Measurements from ENCODE around the gene CHP2.
"Not testable (repeated sequence)": the region's sequence is repeated elsewhere in the genome, so short reads cannot be mapped to it uniquely, and the experiment has no call there.

The CHP2 gene
- 0.13 to 0.15 reads per million in 2 donors for total RNA-seq

DNA sequence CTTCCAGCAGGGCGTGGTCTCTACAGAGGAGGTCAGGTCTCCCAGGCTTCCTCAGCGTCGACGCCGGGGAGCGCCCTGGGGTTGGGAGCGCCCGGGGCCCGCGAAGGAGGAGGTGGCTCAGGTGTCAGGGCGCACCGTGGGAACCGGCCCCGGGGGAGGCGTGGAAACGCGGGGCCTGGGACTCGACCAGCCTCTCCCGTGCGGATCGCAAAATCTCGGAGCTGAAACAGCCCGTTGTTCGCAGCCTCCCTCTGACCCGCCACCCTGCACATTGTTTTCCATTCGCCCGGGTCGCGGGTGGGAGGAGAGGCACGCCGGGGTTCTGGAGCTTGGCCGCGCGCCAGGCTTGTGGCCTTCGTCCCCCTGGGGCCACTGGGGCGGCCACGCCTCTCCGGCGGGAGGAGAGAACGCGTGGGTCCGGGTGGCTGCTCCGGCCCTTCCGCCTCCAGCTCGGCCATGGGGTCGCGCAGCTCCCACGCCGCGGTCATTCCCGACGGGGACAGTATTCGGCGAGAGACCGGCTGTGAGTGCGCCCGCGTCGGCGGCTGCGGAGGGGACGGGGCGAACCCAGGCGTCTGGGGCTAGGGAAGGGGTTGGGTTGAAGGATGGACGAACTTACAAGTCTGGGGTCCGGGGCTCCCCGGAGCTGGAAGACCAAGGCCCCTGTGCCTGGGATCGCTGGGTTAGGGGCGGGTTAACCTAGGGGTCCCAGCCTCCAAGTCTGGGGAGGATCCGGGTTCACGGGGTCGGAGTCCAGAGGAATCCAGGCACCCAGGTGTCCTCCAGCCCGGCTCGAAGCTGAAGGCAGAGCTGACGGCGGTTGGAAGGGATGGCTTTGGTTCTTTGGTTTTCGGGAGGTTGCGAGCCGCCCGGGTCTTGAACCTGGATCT, at the start of gene CHP2:
CHP2 (plus strand) TSS at position 433 of the 890 bp plus-strand sequence; CDS start at position 457, 24 bp downstream.
- no peak for DNase-seq

DNA sequence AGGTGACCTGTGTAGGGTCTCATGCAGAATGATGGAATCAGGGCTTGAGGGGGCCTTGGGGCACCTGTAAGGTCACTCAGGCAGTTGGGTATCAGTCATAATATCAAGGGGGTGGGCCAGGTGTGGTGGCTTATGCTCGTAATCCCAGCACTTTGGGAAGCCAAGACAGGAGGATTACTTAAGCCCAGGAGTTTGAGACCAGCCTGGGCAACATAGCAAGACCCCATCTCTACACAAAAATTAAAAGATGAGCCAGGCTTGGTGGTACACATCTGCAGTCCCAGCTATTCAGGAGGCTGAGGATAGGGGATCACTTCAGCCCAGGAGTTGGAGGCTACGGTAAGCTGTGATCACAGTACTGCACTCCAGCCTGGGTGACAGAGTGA, 49.3 kb upstream of the CHP2 start:
- DNase-seq = no peak

DNA sequence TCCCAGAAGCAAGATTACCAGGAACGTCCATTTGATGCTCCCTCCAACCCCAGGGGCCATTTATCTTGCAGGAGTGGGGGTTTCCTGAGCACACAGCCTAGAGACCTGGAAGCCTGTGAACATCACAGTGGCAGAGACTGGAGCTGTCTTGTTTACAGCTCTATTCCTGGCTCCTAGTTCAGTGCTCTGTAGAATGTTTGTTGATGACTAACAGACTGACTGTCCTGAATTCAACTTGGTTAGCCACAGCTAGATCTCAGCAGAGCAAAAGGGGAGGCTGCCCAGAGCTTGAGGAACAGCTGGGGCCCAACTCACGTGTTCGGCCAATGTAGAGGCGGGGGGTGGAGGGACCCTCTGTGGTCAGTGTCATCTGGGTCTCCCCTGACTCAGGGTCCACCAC, 48.4 kb upstream of the CHP2 start:
- DNase-seq = no peak

DNA sequence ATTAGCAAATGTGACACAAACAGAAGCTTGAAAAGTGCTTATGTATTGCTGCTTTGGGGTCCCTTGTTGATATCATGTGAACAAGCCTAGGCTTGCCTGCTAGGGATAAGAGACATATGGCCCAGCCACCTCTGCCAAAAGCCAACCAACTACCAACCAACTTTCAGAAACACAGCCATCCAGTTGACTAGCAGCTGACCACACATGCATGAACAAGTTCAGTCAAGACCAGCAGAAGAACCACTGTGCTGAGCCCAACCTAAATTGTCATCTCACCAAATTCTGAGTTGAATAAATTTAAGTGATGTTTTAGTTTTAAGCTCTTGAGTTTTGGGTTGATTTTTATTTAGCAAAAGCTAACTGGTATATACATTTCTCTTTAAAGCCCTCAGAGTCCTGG, 45.3 kb upstream of the CHP2 start:
- no peak for DNase-seq

DNA sequence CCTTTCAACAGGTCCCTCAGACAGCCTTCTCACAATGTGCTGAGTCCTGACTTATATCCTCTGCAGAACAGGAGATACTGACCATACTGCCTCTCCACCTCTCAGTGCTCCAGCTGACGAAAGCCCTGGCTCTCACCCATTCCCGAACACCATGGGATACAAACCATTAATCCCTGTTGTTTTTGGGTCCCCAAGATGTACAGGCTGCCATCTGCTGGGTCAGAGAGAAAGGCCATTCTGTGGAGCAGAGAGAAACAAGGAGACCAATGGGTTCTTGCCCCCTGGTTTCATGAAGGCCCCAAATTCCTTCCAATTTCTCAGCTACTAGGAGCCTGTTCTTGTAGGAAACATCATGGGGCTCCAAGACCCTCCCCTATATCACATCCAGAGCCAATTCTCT, 44.8 kb upstream of the CHP2 start:
- DNase-seq = no peak

DNA sequence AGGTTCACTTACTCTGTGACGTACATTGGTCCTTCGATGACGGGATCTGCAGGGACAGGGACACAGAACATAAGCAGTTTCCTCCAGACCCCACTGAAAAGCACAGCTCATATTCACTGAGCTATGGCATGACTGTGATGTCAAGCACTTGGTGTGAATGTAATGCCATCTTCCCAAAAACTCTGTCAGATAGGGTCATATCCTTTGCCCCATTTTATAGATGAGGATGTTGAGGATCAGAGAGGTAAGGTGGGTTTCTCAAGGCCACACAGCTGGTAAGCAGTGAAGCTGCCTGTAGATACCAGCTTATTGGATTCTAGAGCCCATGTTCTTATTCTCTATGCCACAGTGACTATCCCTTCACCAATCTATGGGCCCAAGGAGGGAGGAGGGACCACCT, 44.3 kb upstream of the CHP2 start:
- no peak for DNase-seq

DNA sequence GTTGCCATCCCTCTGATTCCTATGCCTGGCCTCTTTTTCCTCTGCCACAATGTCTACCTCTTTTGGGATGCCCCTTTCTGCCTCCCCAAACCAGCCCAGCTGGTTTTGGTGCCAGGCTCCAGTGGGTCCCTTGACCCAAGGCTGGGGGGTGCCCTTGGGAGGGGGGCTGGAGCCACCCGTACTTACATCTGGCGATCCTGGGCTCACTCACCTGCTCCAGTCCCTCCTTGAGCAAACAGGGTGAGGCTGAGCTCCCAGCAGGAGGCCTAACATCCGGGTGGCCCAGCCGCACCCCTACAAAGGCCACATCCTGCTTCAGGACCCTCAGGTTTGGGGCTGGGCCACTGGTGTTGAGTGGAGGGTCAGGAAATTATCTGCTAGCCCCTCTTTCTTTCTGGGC, 43.0 kb upstream of the CHP2 start:
- DNase-seq = no peak

DNA sequence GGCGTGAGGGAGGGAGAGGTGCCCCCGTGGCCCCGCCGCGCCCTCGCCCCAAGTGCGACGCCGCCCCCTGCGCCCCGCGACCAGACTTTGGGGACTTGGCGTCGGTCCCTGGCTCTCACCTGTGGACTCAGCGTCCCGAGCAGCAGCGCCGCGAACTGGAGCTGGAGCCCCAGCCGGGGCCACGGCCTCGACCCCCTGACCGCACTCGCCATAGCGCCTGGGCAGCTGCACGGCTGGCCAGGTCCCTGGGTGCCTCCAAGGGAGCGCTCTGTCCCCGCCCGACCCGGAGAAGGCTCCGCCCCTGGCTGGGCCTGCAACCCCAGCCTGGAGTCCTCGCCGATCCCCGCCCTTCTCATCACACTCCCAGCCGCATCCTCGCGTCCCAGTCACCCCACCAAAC, 41.9 kb upstream of the CHP2 start, which contains the start of gene ERN2:
ERN2 (minus strand) TSS at position 247 of the 400 bp plus-strand sequence; CDS start at position 212, 35 bp downstream.
- DNase-seq = no peak

DNA sequence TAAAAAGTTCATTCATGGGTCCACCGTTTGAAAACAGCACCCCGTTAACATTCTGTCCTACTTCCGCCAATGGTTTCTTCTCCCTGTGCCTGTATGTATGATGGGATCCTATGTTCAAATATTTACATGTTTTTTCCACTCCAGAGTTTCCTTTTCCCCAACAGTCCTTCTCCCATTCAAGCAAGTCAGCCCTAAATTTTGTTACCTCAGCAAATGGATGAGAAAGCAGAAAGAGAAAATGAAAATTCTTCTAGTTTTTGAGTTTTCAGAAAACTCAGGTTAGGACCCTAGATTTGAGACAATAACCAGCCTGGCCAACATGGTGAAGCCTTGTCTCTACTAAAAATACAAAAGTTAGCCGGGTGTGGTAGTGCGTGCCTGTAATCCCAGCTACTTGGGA, 38.3 kb upstream of the CHP2 start:
- no peak for DNase-seq

DNA sequence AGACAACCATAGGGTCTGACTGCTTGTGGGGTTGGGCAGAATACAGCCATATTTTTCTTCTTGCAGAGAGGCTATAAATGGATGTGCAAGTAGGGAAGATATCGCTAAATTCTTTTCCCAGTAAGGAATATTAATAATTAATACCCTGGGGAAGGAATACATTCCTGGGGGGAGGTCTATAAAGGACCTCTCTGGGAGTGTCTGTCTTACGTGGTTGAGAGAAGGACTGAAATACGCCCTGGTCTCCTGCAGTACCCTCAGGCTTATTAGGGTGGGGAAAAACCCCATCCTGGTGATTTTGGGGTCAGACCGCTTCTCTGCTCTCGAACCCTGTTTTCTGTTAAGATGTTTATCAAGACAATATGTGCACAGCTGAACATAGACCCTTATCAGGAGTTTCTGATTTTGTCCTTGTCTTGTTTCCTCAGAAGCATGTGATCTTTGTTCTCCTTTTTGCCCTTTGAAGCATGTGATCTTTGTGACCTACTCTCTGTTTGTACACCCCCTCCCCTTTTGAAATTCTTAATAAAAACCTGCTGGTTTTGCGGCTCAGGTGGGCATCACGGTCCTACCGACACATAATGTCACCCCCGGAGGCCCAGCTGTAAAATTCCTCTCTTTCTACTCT, 32.1 kb upstream of the CHP2 start:
- DNase-seq = not testable (repeated sequence)

DNA sequence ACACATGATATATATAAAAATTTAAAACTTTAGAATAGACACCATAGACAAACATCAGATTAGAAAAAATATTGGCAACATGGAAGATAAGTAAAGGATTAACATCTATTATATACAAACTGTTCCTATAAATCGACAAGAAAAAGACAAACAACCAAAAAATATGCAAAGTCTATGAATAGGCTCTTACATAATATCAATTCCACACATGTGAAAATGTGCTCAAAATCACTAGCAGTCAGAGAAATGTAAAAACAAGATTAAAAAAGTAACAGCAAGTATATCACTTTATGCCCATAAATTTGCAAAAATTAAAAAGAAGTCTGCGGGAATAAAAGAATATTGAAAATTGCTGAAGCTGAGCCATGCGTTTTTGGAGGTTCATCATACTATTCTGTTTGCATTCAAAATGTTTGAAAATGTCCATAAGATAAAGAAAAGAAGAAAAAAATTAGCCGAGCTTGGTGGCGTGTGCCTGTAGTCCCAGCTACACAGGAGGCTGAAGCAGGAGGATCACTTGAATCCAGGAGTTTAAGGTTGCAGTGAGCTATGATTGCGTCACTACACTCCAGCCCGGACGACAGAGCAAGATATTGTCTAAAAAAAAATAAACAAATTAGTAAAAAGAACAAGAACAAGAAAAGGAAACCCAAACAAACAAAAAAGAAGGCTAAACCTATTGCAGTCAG, 30.6 kb upstream of the CHP2 start:
- DNase-seq = no peak

DNA sequence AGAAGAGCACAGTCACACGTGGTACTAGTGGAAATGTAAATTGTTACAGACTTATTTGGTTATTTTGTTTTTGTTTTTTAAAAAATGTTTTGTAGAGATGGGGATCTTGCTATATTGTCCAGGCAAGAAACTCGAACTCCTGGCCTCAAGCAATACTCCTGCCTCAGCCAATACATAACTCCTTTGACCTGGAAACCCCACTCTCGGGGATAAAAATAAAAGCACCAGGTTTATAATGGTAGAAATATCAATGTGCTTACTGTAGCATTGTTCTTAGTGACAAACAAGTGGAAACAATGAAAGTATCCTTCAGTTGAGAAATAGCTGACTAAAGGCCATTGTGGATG, 30.1 kb upstream of the CHP2 start:
- no peak for DNase-seq

DNA sequence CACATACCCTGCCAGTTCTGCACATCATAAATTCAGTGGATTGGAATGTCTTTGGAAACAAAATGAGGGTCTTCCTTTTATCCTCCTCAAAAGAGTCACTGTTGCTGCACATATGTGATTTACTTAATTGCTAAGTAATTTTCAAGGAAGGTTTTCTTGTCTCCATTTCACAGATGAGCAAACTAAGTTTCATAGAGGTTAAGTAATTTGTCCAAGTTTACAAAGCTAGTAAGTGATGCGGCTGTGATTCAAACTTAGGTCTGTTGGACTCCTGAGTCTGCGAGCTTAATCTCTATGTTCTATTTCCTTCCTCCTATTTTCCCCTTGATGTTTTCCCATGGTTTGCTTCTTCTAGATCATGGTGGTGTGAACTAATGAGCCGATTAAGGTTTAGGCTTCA, 28.1 kb upstream of the CHP2 start:
- no peak for DNase-seq

DNA sequence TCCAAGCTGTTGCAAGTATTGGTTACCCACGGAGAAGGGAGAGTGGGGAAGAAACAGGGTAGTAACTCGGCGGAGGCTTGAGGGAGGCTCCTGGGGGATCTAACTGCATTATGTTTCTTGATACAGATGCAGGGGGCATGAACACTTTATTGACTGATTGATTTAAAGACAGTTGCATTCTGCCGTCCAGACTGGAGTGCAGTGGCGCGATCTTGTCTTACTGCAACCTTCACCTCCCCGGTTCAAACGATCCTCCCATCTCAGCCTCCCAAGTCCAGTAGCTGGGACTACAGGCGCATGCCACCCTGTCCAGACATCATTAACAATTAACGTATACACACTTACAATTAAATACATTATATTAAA, 26.7 kb upstream of the CHP2 start:
- DNase-seq = no peak

DNA sequence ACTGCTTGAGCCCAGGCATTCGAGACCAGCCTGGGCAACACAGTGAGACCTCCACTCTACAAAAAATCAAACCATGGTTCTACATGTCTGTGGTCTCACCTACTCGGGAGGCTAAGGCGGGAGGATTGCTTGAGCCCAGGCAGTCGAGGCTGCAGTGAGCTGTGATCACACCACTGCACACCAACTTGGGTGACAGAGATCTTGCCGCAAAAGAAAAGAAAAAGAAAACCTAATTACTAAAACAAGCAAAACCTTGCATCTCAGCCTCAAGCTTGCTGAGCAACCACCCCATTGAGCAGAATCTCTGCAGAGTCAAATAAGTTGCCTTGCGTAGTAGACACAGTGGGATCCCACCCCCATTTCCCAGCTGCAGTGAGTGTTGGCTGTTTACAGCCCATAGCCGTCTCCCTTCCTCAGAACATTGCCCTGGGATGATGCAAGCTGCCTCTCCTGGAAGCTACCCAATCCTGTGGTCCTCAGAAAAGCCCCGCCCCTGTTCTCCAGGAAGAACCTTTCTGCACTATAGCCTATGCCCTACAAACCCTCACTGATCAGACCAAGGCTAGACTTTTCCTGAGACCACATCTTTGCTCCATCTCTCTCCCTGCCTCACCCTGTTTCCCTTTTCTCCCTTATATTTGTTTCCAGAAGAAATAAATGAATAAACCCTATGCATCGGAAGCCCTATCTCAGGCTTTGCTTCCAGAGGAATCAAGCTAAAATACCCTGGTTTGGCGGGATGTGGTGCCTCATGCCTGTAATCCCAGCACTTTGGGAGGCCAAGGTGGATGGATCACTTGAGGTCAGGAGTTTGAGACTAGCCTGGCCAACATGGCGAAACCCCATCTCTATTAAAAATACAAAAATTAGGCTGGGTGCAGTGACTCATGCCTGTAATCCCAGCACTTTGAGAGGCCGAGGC, 25.1 kb upstream of the CHP2 start:
- DNase-seq = no peak

DNA sequence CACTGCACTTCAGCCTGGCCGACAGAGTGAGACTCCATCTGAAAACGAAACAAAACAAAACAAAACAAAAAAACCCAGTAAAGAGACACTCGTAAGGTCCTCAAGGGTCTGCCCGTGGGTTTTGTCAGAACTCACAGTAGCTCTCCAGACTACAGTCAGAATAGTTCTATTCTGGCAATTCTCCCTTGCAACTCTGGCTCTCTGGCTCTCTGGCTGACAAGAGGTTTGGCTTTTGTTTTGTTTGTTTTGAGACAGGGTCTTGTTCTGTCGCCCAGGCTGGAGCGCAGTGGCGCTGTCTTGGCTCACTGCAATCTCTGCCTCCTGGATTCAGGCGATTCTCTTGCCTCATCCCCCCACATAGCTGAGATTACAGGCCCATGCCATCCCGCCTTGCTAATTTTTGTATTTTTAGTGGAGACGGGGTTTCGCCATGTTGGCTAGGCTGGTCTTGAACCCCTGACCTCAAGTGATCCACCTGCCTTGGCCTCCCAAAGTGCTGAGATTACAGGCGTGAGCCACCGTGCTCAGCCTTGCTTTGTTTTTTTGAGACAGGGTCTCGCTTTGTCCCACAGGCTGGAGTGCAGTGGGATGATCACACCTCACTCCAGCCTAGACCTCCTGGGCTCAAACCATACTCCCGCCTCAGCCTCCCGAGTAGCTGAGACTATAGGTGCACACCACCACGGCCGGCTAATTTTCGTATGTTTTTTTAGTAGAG, 20.5 kb upstream of the CHP2 start:
- DNase-seq = no peak

DNA sequence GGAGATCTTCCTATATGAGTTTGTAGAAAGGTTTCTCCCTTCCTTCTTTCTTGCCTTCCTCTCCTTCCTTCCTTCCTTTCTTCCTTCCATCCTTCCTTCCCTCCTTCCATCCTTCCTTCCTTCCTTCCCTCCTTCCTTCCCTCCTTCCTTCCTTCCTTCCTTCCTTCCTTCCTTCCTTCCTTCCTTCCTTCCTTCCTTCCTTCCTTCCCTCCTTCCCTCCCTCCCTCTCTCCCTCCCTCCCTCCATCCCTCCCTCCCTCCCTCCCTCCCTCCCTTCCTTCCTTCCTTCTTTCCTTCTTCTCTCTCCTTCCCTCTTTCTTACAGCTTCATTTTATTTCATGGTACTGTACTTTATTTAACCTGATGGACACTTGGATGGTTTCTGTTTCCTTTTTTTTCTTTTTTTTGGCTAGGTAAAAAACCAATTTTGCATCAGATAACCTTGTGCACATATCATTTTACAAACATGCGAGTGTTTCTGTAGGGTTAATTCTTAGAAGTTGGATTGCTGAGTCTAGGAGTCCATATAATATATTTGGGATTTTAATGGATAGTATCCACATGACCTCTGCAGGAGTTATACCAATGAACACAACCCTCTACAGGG, 17.3 kb upstream of the CHP2 start:
- DNase-seq = not testable (repeated sequence)

DNA sequence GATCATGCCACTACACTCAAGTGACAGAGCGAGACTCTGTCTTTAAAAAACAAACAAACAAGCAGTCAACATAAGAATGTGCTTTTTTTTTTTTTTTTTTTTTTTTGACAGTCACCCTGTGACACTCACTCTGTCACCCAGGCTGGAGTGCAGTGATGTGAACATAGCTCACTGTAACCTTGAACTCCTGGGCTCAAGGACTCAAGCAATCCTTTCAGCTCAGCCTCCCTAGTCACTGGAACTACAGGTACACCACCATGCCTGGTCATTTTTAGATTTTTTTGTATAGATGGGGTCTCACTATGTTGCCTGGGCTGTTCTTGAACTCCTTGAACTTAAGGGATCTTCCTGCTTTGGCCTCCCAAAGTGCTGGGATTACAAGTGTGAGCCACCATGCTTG, 15.3 kb upstream of the CHP2 start:
- DNase-seq = no peak

DNA sequence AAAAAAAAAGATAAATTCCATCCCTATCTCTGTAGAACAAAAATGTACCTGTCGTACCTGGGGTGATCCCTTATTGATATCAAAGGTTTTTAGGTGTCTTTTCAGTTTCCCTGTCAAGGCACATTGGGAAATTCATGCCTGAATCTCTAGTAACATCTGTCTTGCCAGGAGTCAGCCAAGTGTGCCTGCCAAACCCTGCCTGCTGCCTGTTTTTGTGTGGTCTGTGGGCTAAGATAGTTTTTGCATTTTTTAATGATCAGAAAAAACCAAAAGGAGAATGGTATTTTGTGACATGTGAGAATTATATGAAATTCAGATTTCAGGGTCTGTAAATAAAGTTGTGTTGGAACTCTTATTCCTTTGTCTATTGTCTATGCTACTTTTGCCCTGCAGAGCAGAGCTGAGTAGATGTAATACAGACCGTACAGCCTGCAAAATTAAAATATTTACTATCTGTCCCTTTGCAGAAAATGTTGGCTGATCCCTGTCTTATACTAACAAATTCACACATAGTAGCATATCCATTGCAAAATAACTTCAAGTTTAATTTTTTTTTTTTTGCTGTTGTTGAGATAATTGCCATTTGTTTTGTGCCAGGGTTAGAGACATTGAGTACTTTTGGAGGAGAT, 13.0 kb upstream of the CHP2 start:
- no peak for DNase-seq

DNA sequence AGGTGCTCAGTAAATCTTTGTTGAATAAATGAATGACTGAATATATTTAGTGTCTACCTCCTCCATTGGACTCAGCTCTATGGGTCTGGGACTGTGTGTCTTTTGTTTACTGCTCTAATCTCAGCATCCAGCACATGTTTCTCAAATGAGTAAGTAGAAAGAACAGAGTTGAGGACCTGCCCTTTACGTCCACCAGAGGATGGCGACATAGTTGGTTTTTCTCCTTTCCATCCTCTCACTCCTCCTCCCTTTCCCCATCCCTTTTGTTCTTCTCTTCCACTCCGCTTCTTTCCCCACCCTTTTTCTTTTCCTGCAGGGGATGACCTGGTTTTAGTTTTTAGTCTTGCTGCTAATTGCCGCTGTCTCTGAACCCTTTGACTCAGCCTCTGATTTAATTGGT, 12.1 kb upstream of the CHP2 start:
- no peak for DNase-seq

DNA sequence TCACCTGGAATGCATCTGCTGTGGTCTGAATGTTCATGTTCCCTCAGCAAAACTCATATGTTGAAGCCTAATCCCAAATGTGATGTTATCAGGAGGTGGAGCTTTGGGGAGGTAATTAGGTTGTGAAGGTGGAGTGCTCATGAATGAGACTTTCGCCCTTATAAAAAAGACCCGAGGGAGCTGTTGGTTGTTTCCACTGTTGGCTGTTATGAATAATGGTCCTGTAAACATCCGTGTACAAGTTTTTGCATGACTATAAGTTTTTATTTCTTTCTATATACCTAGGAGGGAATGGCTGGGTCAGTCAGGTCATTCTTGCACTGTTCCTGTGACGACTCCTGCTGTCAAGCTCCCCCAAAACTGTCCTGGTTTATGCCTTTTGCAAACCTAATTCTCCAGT, 9.6 kb upstream of the CHP2 start:
- no peak for DNase-seq

All from activated gamma-delta T cell (primary cell).